ENCODE results near the gene ANKS1B.
"Not testable (repeated sequence)": the region's sequence is repeated elsewhere in the genome, so short reads cannot be mapped to it uniquely, and the experiment has no call there.

ANKS1B gene

DNA sequence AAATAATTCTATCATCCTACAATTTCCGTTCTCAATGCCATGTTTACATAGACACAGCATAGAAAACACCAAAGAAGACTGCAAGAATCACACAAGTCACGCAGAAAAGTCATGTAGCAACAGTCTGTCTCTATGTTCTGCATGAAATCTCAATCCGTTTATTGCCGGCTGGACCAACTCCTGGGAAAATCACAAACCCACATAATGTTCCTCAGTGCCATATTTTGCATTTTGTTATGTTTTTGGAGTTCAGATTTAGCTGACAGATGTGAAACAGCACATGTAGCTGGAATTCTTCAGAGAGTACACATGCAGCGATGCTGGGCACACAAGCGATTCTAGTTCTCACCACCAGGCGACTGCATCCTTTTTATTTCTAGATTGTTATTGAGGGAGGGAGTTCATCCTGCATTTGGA, 1146.5 kb downstream of the ANKS1B start:
- DNase-seq: no peak

DNA sequence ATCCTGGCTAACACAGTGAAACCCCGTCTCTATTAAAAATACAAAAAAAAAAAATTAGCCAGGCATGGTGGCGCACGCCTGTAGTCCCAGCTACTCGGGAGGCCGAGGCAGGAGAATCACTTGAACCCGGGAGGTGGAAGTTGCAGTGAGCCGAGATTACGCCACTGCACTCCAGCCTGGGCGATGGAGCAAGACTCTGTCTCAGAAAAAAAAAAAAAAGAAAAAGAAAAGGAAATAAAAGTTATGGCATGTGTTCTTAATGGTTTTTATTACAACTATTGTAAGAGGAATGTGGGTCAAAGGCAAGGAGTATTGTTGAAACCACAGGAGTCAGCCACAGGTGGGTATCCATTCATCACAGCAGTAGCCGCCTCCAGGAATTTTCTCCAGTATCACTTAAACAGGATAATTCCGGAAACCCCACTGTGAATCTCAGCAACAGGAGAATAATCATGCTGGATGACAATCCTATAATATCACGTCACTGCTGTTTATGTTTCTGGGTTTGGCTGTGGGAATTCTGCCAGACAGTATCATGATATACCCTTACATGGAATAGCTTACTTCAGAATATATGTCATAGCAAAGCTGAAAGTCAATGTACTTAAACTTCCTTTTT, 1147.5 kb downstream of the ANKS1B start:
- DNase-seq: not testable (repeated sequence)

DNA sequence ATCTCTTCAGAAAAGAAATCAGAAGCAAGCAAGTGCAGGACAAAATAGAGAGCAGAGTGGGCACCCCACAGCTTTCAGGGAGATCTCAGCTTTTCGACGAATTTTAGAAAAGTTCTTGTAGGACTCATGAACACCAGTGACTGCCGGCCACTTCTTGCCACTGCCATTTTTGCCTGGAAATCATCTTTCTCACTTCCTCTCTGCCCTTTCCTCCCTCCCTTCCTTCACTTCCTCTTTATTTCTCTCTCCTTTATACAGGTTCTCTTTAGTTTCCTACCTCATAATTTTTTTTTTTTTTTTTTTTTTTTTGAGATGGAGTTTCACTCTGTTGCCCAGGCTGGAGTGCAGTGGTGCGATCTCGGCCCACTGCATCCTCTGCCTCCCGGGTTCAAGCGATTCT, 1154.1 kb downstream of the ANKS1B start:
- no peak for DNase-seq

- no peak for DNase-seq
Observed at GRCh38 chr12:98828802-98829600, 1155.7 kb downstream of the ANKS1B start.

GRCh38 chr12:98823012-98823411, 1161.7 kb downstream of the ANKS1B start:
- no peak for DNase-seq

DNA sequence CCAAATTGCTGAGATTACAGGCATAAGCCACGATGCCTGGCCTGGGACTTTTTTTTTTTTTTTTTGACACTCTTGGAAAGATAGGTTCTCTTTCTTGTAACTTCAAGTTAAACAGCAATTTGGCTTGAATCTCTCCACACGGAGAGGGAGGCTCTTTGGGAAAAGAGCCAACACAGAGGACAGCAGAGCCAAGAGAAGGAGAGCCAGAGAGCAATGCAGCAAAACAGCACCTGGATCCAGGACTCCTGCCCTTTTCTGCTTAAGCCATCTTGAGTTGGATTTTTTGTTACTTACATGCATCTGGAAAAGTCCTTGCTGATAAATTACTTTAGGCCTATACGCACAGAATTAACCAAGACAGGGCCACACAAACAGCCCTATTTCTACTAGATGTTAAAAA, 1162.9 kb downstream of the ANKS1B start:
- DNase-seq: no peak

GRCh38 chr12:98821232-98821631, 1163.5 kb downstream of the ANKS1B start:
- no peak for DNase-seq

DNA sequence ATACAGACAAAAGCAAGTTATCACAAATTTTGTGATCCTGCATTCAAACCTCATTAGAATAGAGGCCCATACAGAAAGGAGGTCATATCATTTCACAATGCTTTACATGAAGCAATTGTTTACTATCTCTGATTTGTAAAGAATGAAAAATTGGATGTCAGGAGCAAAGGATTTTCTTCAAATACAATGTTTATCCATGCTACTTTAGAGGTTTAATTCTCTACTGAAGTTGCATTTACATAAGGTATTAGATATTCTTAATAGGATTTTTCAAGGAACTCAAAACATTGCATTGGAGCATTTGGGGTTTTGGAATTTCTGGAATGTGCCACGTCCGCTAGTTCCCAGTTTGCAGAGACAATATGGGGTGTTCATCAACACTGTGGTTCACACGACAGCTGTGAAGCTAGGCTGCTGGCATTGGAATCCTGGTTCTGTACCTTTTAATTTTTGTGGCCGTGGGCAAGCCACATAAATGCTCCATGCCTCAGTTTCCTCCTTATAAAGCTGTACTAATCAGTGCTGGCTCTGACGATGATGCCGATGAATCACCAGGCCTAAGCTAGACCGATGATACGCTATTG, 1164.8 kb downstream of the ANKS1B start:
- no peak for DNase-seq

DNA sequence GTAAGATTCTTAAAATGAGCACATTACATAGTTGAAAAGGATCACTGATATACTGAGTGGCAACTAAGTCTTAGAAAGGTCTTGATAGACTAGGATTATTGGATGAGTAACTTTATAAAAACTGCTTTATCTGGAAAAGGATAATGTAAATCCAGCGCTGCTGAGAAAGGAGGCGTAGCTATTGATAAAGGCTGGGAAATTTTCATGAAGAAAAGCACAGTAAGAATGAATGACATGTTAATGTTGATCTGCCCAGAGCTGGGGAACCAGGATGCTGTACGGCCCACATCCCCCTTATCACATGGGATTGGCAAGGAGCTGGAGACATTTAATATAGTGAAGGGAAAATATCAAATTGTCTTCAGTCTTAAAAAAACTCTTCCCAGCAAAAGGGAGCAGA, 1165.7 kb downstream of the ANKS1B start:
- no peak for DNase-seq

DNA sequence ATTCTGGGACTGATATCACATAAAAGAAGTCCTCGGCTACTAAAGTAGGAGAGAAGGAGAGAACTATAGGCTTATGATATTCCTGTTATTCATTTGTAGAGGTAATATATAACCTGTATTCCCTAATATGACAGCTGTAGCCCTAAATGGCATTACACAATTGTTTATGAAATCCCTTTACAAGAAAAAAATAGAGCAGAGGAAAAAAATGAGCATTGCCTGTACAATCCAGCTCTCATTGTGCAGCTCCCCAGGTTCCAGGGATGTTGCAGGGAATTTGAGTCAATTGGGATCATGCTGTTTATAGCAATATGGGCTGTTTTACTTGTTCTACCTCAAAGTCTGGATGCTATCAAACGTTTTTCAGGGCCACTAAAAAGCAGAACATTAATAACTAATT, 1166.5 kb downstream of the ANKS1B start:
- DNase-seq: no peak

- DNase-seq: no peak
Observed at GRCh38 chr12:98817742-98818141, 1167.0 kb downstream of the ANKS1B start.

GRCh38 chr12:98816720-98817119, 1168.0 kb downstream of the ANKS1B start:
- DNase-seq: no peak

- no peak for DNase-seq
Observed at GRCh38 chr12:98814254-98814653, 1170.5 kb downstream of the ANKS1B start.

- DNase-seq: no peak
Observed at GRCh38 chr12:98812225-98812624, 1172.5 kb downstream of the ANKS1B start.

GRCh38 chr12:98808243-98808875, 1176.4 kb downstream of the ANKS1B start:
- no peak for DNase-seq

- no peak for DNase-seq
Observed at GRCh38 chr12:98807187-98807586, 1177.5 kb downstream of the ANKS1B start.

- no peak for DNase-seq
Observed at GRCh38 chr12:98803468-98804209, 1181.1 kb downstream of the ANKS1B start.

GRCh38 chr12:98799822-98800221, 1184.9 kb downstream of the ANKS1B start:
- no peak for DNase-seq

DNA sequence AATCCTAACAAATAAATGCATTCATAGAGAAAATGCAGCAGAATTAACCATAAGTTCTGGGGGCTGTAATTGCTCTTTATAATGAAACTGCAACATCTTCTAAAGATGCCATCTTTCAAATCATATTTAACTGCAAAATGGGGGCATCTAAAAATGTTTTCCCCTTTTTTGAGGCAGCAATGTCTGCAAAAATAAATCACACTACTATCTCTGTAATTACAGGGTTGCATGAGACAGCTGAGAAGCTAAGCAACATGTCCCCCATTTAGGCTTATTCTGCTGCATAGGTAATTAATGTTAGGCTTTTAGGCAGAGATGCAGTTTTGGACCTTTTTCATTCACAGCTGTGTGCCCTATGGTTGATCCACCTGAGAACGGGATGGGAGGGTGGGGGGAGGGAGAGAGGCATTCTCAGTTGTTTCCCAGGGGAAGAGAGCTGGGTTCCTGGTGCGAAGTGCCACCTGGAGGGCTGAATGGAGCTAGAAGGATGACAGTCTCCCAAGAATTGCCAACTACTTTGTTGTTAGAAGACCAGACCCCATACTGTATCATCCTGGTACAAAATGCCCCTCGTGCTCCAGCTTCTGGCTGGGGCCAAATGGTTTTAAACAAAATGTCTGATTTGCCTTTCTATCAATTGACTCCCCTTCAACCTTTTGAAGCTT, 1185.5 kb downstream of the ANKS1B start:
- no peak for DNase-seq

DNA sequence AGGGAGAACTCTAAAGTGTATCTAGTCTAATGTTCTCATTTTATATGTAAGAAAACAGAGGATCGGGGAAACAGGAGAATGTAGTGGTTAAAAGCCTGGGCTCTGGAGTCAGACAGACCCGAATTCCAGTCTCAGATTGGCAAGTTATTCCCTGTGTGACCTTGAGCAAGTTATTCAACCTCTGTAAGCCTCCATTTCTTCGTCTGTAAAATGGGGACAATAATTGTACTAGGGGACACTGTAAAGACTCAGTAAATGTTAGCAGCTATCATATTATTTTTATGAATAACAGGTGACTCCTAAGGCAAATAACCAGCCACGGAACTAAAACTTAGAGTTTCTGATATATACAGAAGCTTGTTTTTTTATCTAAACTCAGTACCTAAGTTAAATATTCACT, 1187.5 kb downstream of the ANKS1B start:
- DNase-seq: no peak

GRCh38 chr12:98796745-98797144, 1188.0 kb downstream of the ANKS1B start:
- DNase-seq: no peak

- no peak for DNase-seq
Observed at GRCh38 chr12:98793121-98793520, 1191.6 kb downstream of the ANKS1B start.

Measured in OCI-M1 (cell line).